ENCODE measurements around the gene CDH18. TPM values are rescaled to one million over a fixed set of nuclear protein-coding genes. Genes with fewer than 3 reads are reported as not detected.

CDH18 gene
- total and polyA plus RNA-seq, 2 of the 4 experiments (the other 2 are of a cell fraction): 0.24 to 1.1 TPM

- BruUV-seq (replicated peaks): no TSS peak
- intact Hi-C loops (cut with micrococcal nuclease): no loop called here
- no peak overlapping the region for H4K91ac ChIP-seq (ENCODE audit: insufficient read depth, low read depth, low read length)
- H4K20me1 ChIP-seq (ENCODE audit: insufficient read depth, low read length): no peaks in the 10 kb centered on the region
- no peak overlapping the region for H3K4me2 ChIP-seq (ENCODE audit: low read depth, low read length)
- no peak overlapping the region for H3K23ac ChIP-seq (ENCODE audit: low read depth, low read length)
- no peak overlapping the region for H2BK20ac ChIP-seq (ENCODE audit: low read depth, low read length)
- no peak overlapping the region for H2BK15ac ChIP-seq (ENCODE audit: low read depth, low read length)
- no peaks in the 10 kb centered on the region for H3K36me3 ChIP-seq (ENCODE audit: control insufficient read depth, insufficient read depth, low read length)
- DNase-seq: no peak
- H3K56ac ChIP-seq (ENCODE audit: extremely low read depth, insufficient read depth, low read length): no peak overlapping the region
- H3K27ac ChIP-seq (ENCODE audit: insufficient read depth, low read length): no peak overlapping the region
- no peak for ATAC-seq (ENCODE audit: low read depth)
- H3K9ac ChIP-seq (ENCODE audit: low read depth, low read length): no peak overlapping the region
- ChIA-PET CTCF (no interaction called here), POLR2A (ENCODE audit: unreplicated experiment) (no interaction called here)
- no peak overlapping the region for H2BK120ac ChIP-seq (ENCODE audit: low read depth, low read length)
- WGBS, 2 experiments (ENCODE audit: extremely low coverage in 2 of 2, insufficient read length in 1 of 2): no CpG with 5 or more reads among the region's 1 CpG
- H3K9me3 ChIP-seq (ENCODE audit: control insufficient read depth, insufficient read depth, low read length): peaks cover 4% of the 10 kb centered on the region
- H3K4ac ChIP-seq (ENCODE audit: low read depth, low read length): no peak overlapping the region
- no peak overlapping the region for H3K4me3 ChIP-seq (ENCODE audit: insufficient read depth, low read depth, low read length)
- no peak overlapping the region for H2AK9ac ChIP-seq (replicated peaks; ENCODE audit: low read depth, low read length, poor library complexity)
- H3K18ac ChIP-seq (ENCODE audit: low read depth, low read length): no peak overlapping the region
- H3K4me1 ChIP-seq (ENCODE audit: control insufficient read depth, insufficient read depth, low read length): no peaks in the 10 kb centered on the region
- no peak for TF ChIP-seq ELK1 (IDR thresholded peaks at IDR 0.05; ENCODE audit: borderline replicate concordance, low read depth, low read length)
- no peak for TF ChIP-seq CTCF (conservative IDR thresholded peaks at IDR 0.05; ENCODE audit: low read depth, low read length)
- no peak for TF ChIP-seq MXI1 (IDR thresholded peaks at IDR 0.05; ENCODE audit: borderline replicate concordance, low read depth, low read length)
- TF ChIP-seq MAZ (IDR thresholded peaks at IDR 0.05; ENCODE audit: borderline replicate concordance, low read depth, low read length): no peak
- no peak for TF ChIP-seq CHD1 (IDR thresholded peaks at IDR 0.05; ENCODE audit: low read depth, low read length)
- H3K14ac ChIP-seq (replicated peaks; ENCODE audit: low read depth, low read length): no peak overlapping the region
- no peaks in the 10 kb centered on the region for H3K9me1 ChIP-seq (ENCODE audit: insufficient read depth, low read length)
- dilution Hi-C loops (cut with HindIII; ENCODE audit: low sequenced_read_pairs, unreplicated experiment): no loop called here
- H2AK5ac ChIP-seq (ENCODE audit: low read depth, low read length): no peak overlapping the region
- no peak overlapping the region for H4K8ac ChIP-seq (ENCODE audit: low read depth in 2 of 2, low read length in 2 of 2)
- no peaks in the 10 kb centered on the region for H3K27me3 ChIP-seq (ENCODE audit: control insufficient read depth, insufficient read depth, low read length)
- no peak overlapping the region for H2AFZ ChIP-seq (replicated peaks; ENCODE audit: low read length, poor library complexity)
- no peak overlapping the region for H2BK5ac ChIP-seq (ENCODE audit: low read depth, low read length, poor library complexity, severe bottlenecking)
- H4K5ac ChIP-seq (ENCODE audit: low read depth, low read length): no peak overlapping the region
- H3K79me1 ChIP-seq (ENCODE audit: low read depth in 1 of 2, low read length in 2 of 2): no peaks in the 10 kb centered on the region
- in situ Hi-C loops (cut with MboI; ENCODE audit: low sequenced_read_pairs): no loop called here
Observed at GRCh38 chr5:19554524-19554923, 433.5 kb downstream of the CDH18 start.
